Astrocyte (in vitro differentiated cells and primary cell): ENCODE results near the gene SENP8. TPM values are rescaled to one million over a fixed set of nuclear protein-coding genes. Genes with fewer than 3 reads are reported as not detected.

Experiments
- DNase-seq: peaks from one replicate; pipeline ENCODE4 v3.0.0-alpha.2; 2010; ENCODE audit warnings: low read depth
- FAIRE-seq: peaks from 2 replicates; lab custom pipeline; 2011; peaks lifted over from hg19 to GRCh38; lab: Jason Lieb, UNC
- H2AFZ ChIP-seq: 2 replicates; pipeline ENCODE4 v1.6.0; 2012; ENCODE audit warnings: low read depth, low read length, inconsistent platforms
- H3K27ac ChIP-seq: 2 replicates; pipeline ENCODE4 v1.5.1; 2011; ENCODE audit warnings: low read depth, low read length, inconsistent platforms
- H3K27me3 ChIP-seq: 2 replicates; pipeline ENCODE4 v1.6.0; 2011; ENCODE audit warnings: low read length, inconsistent platforms; ENCODE audit not compliant: insufficient read depth
- H3K36me3 ChIP-seq: 2 replicates; pipeline ENCODE4 v1.5.1; 2011; ENCODE audit warnings: low read length, inconsistent platforms; ENCODE audit not compliant: insufficient read depth
- H3K4me1 ChIP-seq: 2 replicates; pipeline ENCODE4 v1.5.1; 2011; ENCODE audit warnings: low read length, inconsistent platforms; ENCODE audit not compliant: insufficient read depth
- H3K4me2 ChIP-seq: 2 replicates; pipeline ENCODE4 v1.6.0; 2012; ENCODE audit warnings: low read length, inconsistent platforms
- H3K4me3 ChIP-seq: 2 replicates; pipeline ENCODE4 v1.5.1; 2011; ENCODE audit warnings: low read depth, mild to moderate bottlenecking, low read length, inconsistent platforms; ENCODE audit not compliant: insufficient read depth
- H3K79me2 ChIP-seq: 2 replicates; pipeline ENCODE4 v1.6.0; 2012; ENCODE audit warnings: mild to moderate bottlenecking, low read length, inconsistent platforms; ENCODE audit not compliant: insufficient read depth
- H3K9ac ChIP-seq: 2 replicates; pipeline ENCODE4 v1.6.0; 2012; ENCODE audit warnings: mild to moderate bottlenecking, low read length, inconsistent platforms
- H3K9me3 ChIP-seq: 2 replicates; pipeline ENCODE4 v1.5.1; 2012; ENCODE audit warnings: low read depth, mild to moderate bottlenecking, low read length, inconsistent platforms; ENCODE audit not compliant: insufficient read depth
- H4K20me1 ChIP-seq: 2 replicates; pipeline ENCODE4 v1.6.0; 2012; ENCODE audit warnings: low read length, inconsistent platforms; ENCODE audit not compliant: insufficient read depth
- H3K27ac Mint-ChIP-seq: one replicate; pipeline ENCODE4 v1.8.0; 2021; ENCODE audit warnings: mild to moderate bottlenecking, mixed read lengths; ENCODE audit not compliant: unreplicated experiment
- H3K27me3 Mint-ChIP-seq: one replicate; pipeline ENCODE4 v1.8.0; 2021; ENCODE audit warnings: low read depth, mixed read lengths; ENCODE audit not compliant: unreplicated experiment
- H3K36me3 Mint-ChIP-seq: one replicate; pipeline ENCODE4 v1.8.0; 2021; ENCODE audit warnings: low read depth, mixed read lengths; ENCODE audit not compliant: unreplicated experiment
- H3K4me1 Mint-ChIP-seq: one replicate; pipeline ENCODE4 v1.8.0; 2021; ENCODE audit warnings: low read depth, mixed read lengths; ENCODE audit not compliant: unreplicated experiment
- H3K4me3 Mint-ChIP-seq: one replicate; pipeline ENCODE4 v1.8.0; 2021; ENCODE audit warnings: mild to moderate bottlenecking, moderate library complexity, mixed read lengths; ENCODE audit not compliant: unreplicated experiment
- H3K9me3 Mint-ChIP-seq: one replicate; pipeline ENCODE4 v1.8.0; 2021; ENCODE audit warnings: mild to moderate bottlenecking, mixed read lengths; ENCODE audit not compliant: unreplicated experiment
- CTCF ChIP-seq: IDR thresholded peaks from 2 replicates; pipeline ENCODE4 v1.5.1; 2011; ENCODE audit warnings: low read depth, mild to moderate bottlenecking, inconsistent platforms, low read length, moderate library complexity; ENCODE audit not compliant: insufficient read depth
- EZH2 ChIP-seq: IDR thresholded peaks from 2 replicates; pipeline ENCODE4 v1.6.1; 2012; ENCODE audit warnings: mild to moderate bottlenecking, low read length, inconsistent platforms; ENCODE audit not compliant: insufficient read depth
- total RNA-seq: library from RNA; stranded (reverse); gene quantifications from 2 replicates; pipeline ENCODE4 v1.2.1, GENCODE V29; 2021

The SENP8 gene
- total RNA-seq, 1 donor from 2014 or later, result 2.9 TPM

- TF ChIP-seq CTCF, result no peak
- no peak for TF ChIP-seq EZH2
- Histone ChIP-seq H2AFZ (no peak overlapping the region), H3K79me2 (peaks cover 77% of the 10 kb centered on the region), H3K9me3 (no peaks in the 10 kb centered on the region), H3K36me3 (no peaks in the 10 kb centered on the region), H3K27me3 (no peaks in the 10 kb centered on the region), H3K9ac (no peak overlapping the region), H4K20me1 (peaks cover 61% of the 10 kb centered on the region), H3K4me3 (no peak overlapping the region), H3K27ac (no peak overlapping the region), H3K4me2 (no peak overlapping the region), H3K4me1 (peaks cover 7% of the 10 kb centered on the region)
- no peak overlapping the region for H3K27ac Mint-ChIP-seq
- no peak for FAIRE-seq
- no peaks in the 10 kb centered on the region for H3K9me3 Mint-ChIP-seq
- H3K4me1 Mint-ChIP-seq, result peaks cover 19% of the 10 kb centered on the region
- no peak overlapping the region for H3K4me3 Mint-ChIP-seq
- no peaks in the 10 kb centered on the region for H3K36me3 Mint-ChIP-seq
- no peaks in the 10 kb centered on the region for H3K27me3 Mint-ChIP-seq
- no peak for DNase-seq
These were observed 5.4 kb upstream of the SENP8 start for GRCh38 chr15:72112805-72113204.

GRCh38 chr15:72113347-72114031, 4.7 kb upstream of the SENP8 start:
- Histone ChIP-seq H3K4me2 (no peak overlapping the region), H2AFZ (no peak overlapping the region), H3K9ac (no peak overlapping the region), H3K27me3 (no peaks in the 10 kb centered on the region), H4K20me1 (peaks cover 56% of the 10 kb centered on the region), H3K27ac (no peak overlapping the region), H3K79me2 (peaks cover 70% of the 10 kb centered on the region), H3K36me3 (no peaks in the 10 kb centered on the region), H3K9me3 (no peaks in the 10 kb centered on the region), H3K4me3 (no peak overlapping the region), H3K4me1 (peaks cover 7% of the 10 kb centered on the region)
- H3K27ac Mint-ChIP-seq, result peak overlapping the region; percentile 2
- DNase-seq, result no peak
- peaks cover 19% of the 10 kb centered on the region for H3K4me1 Mint-ChIP-seq
- no peaks in the 10 kb centered on the region for H3K36me3 Mint-ChIP-seq
- no peaks in the 10 kb centered on the region for H3K27me3 Mint-ChIP-seq
- FAIRE-seq, result peak; percentile 37
- H3K9me3 Mint-ChIP-seq, result no peaks in the 10 kb centered on the region
- H3K4me3 Mint-ChIP-seq, result peak overlapping the region; percentile 43
- TF ChIP-seq CTCF (no peak), EZH2 (no peak)

- Histone ChIP-seq H3K27ac (peak overlapping the region; percentile 98), H3K4me2 (peak overlapping the region; percentile 97), H3K9me3 (no peaks in the 10 kb centered on the region), H2AFZ (peak overlapping the region; percentile 90), H4K20me1 (peaks cover 43% of the 10 kb centered on the region), H3K27me3 (no peaks in the 10 kb centered on the region), H3K79me2 (peaks cover 54% of the 10 kb centered on the region), H3K36me3 (no peaks in the 10 kb centered on the region), H3K4me3 (peak overlapping the region; percentile 94), H3K4me1 (peaks cover 7% of the 10 kb centered on the region), H3K9ac (peak overlapping the region; percentile 97)
- Mint-ChIP-seq H3K9me3 (no peaks in the 10 kb centered on the region), H3K27me3 (no peaks in the 10 kb centered on the region), H3K36me3 (no peaks in the 10 kb centered on the region), H3K27ac (peak overlapping the region; percentile 96), H3K4me1 (peaks cover 22% of the 10 kb centered on the region), H3K4me3 (peak overlapping the region; percentile 99)
- DNase-seq (peak; percentile 29), FAIRE-seq (no peak)
- TF ChIP-seq CTCF, result no peak
- TF ChIP-seq EZH2, result no peak
These were observed 1.3 kb upstream of the SENP8 start for GRCh38 chr15:72116731-72117485.
